Activated naive CD4-positive, alpha-beta T cell treated with anti-CD3 and anti-CD28 coated beads, Interleukin-2, amount 10 ng/mL, durations not matched to agents 7 days and 5 days (primary cell): Measurements from ENCODE around the gene RAB40B.

Source experiments
- CTCF ChIA-PET: fragments of 350-600 bp; sonication (Branson Sonifier 250); formaldehyde crosslinking; loops from one replicate; lab custom pipeline; 2021; ENCODE audit warnings: antibody characterized with exemption; lab: Charles Lee
- DNase-seq: peaks from one replicate; pipeline ENCODE4 v3.0.0-alpha.2; 2020
- H3K27ac Mint-ChIP-seq: one replicate; pipeline ENCODE4 v1.8.0; 2021; ENCODE audit warnings: mild to moderate bottlenecking, moderate library complexity, mixed read lengths
- H3K27me3 Mint-ChIP-seq: one replicate; pipeline ENCODE4 v1.8.0; 2021; ENCODE audit warnings: mild to moderate bottlenecking, mixed read lengths
- H3K36me3 Mint-ChIP-seq: one replicate; pipeline ENCODE4 v1.8.0; 2021; ENCODE audit warnings: mixed read lengths
- H3K4me1 Mint-ChIP-seq: one replicate; pipeline ENCODE4 v1.8.0; 2021; ENCODE audit warnings: mixed read lengths
- H3K4me3 Mint-ChIP-seq: one replicate; pipeline ENCODE4 v1.8.0; 2021; ENCODE audit warnings: mild to moderate bottlenecking, moderate library complexity, mixed read lengths
- H3K9me3 Mint-ChIP-seq: one replicate; pipeline ENCODE4 v1.8.0; 2021; ENCODE audit warnings: mixed read lengths

The RAB40B gene

DNA sequence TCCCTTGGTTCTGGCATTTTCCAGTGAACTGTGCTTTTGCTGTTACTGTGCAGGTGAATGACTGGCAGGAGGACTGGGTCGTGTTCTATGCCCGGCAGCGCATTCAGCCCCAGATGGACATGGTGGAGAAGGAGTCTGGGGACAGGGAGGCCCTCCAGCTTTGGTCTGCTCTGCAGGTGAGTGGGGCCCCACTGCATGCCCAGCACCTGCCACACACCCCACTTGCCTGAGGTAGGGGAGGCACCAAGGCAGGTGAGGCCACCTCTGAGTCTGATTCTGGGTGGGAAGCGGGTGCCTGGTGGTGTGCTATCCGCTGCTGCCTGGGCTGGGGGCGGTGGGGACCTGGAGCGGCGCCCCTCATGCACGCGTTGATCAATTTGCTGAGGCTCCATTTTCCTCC, 27.9 kb upstream of the RAB40B start:
- CTCF ChIA-PET = no interaction called here
- peaks cover 36% of the 10 kb centered on the region for H3K36me3 Mint-ChIP-seq
- H3K27ac Mint-ChIP-seq = no peak overlapping the region

DNA sequence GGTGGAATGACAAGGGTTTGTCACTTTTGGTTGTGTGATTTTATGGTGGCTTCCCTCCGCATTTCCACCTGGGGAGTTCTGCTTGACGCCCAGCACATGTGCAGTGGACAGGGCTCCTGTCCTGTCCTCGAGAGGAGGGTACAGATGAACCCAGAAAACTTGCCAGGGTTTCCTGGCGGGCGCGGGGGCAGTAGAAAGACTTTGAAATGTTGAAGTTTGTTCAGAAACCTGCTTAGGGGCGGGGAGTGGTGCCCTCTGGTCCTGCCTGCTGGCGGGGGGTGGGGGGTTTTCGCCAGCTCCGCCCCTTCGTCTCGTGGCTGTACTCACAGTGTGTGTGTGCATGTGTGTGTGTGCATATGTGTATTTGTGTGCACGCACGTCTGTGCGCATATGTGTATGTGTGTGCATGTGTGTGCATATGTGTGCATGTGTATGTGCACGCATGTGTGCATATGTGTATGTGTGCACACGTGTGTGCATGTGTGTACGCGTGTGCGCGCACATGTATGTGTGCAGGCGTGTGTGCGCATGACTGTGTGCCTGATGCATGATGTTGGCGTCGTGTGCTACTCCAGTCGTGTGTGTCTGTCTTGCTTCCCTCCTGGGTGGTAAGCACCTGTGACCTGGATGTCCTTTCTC, 24.8 kb upstream of the RAB40B start:
- Mint-ChIP-seq H3K36me3 (peaks cover 46% of the 10 kb centered on the region), H3K4me3 (no peak overlapping the region), H3K4me1 (peaks cover 5% of the 10 kb centered on the region), H3K9me3 (no peaks in the 10 kb centered on the region), H3K27ac (no peak overlapping the region), H3K27me3 (no peaks in the 10 kb centered on the region)
- CTCF ChIA-PET = no interaction called here
- no peak for DNase-seq

More for the DNA sequence above, 27.9 kb upstream of the RAB40B start:
- no peak for DNase-seq
- Mint-ChIP-seq H3K4me3 (no peak overlapping the region), H3K4me1 (no peaks in the 10 kb centered on the region), H3K27me3 (no peaks in the 10 kb centered on the region), H3K9me3 (no peaks in the 10 kb centered on the region)

DNA sequence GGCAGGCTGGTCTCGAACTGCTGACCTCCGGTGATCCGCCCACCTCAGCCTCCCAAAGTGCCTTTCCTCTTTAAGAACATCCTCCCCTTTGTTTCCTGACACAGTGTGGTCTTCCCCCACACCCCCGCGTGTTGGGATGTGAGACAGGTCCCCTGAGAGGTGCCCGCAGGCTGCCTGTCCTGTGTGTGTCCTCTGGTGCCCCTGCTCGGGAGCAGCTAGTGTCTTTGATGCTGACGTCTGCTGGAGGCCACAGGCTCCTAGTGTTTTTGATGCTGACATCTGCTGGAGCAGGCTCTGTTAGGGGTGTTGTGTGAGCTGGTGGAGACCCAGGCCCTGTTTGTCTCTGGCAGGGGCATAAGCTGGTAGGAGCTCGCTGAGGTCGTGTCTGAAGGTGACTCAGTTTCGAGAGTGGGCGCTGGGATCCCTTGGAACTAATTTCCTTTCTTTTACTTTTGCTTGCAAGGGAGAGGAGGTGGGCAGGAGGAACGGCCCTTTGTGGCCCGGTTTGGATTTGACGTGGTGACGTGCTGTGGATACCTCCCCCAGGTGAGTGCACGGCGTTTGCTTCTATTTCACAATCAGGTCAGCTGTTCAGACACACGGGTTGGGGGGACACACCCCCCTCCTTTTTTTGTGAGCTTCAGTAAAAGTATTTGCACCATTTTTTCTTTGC, 24.0 kb upstream of the RAB40B start:
- CTCF ChIA-PET = no interaction called here
- peaks cover 11% of the 10 kb centered on the region for H3K4me1 Mint-ChIP-seq
- H3K9me3 Mint-ChIP-seq = no peaks in the 10 kb centered on the region
- H3K27me3 Mint-ChIP-seq = no peaks in the 10 kb centered on the region
- H3K36me3 Mint-ChIP-seq = peaks cover 46% of the 10 kb centered on the region
- no peak overlapping the region for H3K4me3 Mint-ChIP-seq
- no peak overlapping the region for H3K27ac Mint-ChIP-seq
- DNase-seq = no peak

DNA sequence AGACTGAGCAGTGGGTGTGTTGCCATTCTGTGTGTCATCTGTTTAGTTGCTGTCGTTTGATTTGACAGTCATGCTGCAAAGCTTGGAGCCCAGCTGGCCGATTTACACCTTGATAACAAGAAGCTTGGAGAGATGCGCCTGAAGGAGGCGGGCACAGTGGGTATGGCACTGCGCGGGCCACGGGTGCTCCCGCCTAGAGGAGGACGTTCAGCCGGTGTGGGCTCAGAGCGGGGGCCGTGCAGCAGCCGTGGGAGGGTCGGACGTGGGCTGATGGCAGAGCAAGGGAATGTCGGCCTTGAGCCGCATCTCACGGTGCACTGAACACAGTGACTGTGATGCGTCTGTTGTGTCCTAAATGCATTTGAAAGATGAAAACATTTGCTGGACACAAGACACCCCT, 21.7 kb upstream of the RAB40B start:
- peaks cover 38% of the 10 kb centered on the region for H3K36me3 Mint-ChIP-seq
- CTCF ChIA-PET = no interaction called here
- H3K27ac Mint-ChIP-seq = no peak overlapping the region
- no peaks in the 10 kb centered on the region for H3K9me3 Mint-ChIP-seq
- no peaks in the 10 kb centered on the region for H3K27me3 Mint-ChIP-seq
- H3K4me3 Mint-ChIP-seq = no peak overlapping the region
- H3K4me1 Mint-ChIP-seq = peaks cover 25% of the 10 kb centered on the region
- DNase-seq = no peak

DNA sequence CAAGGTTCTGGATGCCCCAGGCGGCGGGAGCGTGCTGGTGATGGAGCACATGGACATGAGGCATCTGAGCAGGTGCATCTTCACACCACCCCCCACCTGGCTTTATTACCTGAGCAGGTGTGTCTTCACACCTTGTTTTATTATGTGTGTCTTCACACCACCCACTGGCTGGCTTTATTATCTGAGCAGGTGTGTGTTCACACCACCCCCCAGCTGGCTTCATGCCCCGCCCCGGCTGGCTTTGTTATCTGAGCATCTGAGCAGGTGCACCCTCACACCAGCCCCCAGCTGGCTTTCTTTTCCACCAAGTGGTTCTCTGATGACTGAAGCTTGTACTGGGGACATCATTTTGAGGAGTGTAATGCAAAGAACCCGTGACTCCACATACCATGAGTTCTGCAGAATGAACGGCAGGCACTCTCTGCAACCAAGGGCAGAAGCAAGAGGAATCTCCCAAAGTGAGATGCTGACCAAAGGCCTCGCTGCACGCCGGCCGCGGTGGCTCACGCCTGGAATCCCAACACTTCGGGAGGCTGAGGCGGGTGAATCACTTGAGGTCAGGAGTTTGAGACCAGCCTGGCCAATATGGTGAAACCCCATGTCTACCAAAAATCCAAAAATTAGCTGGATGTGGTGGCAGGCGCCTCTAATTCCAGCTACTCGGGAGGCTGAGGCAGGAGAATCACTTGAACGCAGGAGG, 20.6 kb upstream of the RAB40B start:
- DNase-seq = no peak
- Mint-ChIP-seq H3K27ac (no peak overlapping the region), H3K27me3 (no peaks in the 10 kb centered on the region), H3K4me1 (peaks cover 25% of the 10 kb centered on the region), H3K9me3 (no peaks in the 10 kb centered on the region), H3K4me3 (no peak overlapping the region), H3K36me3 (peaks cover 38% of the 10 kb centered on the region)
- CTCF ChIA-PET = no interaction called here

DNA sequence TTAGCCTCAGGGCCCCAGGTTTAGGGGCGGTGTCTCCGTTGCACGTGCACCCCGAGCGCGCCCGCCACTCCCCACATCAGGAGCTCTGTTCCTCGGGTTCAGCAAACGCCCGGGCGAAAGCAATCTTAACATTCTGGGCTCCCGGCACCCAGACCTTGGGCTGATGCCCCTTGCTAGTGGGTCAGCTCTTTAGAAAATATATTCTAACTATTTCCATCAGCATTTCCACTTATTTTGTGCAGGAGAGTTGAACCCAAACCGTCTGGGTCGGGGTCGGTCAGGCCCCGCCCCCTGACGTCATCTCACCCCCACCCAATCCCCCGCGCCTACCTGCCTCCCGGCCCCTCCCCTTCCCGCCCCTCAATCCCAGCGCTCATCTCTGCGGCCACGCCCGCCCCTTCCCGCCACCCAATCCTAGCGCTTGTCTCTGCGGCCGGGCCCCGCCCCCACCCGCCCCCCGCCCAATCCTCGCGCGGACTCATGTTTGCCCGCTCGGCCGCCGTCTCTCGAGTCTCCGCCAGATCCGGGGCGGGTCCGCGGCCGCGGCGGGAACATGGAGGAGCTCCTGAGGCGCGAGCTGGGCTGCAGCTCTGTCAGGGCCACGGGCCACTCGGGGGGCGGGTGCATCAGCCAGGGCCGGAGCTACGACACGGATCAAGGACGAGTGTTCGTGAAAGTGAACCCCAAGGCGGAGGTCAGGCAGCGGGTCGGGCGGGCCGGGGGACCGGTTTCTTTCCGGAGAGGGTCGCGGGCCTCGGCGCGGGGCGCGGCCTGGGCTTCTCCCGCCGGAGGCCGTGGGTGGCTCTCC, 17.9 kb upstream of the RAB40B start, which contains the start of gene FN3KRP:
Gene FN3KRP (plus strand): TSS at position 504 of the 808 bp plus-strand sequence. CDS start 50 bp downstream, at position 554.
- Mint-ChIP-seq H3K4me3 (peak within 1 kb of the TSS; percentile 94), H3K27me3 (peaks cover 15% of the 10 kb centered on the region), H3K27ac (peak within 1 kb of the TSS; percentile 88), H3K36me3 (peaks cover 24% of the 10 kb centered on the region), H3K4me1 (peaks cover 27% of the 10 kb centered on the region), H3K9me3 (no peaks in the 10 kb centered on the region)
- peak; percentile 92 for DNase-seq
- CTCF ChIA-PET = interaction anchor here (1.1 kb wide), 1 partner anchor 48 kb away, joined by 3 read pairs; no protein-coding TSS in a partner anchor

DNA sequence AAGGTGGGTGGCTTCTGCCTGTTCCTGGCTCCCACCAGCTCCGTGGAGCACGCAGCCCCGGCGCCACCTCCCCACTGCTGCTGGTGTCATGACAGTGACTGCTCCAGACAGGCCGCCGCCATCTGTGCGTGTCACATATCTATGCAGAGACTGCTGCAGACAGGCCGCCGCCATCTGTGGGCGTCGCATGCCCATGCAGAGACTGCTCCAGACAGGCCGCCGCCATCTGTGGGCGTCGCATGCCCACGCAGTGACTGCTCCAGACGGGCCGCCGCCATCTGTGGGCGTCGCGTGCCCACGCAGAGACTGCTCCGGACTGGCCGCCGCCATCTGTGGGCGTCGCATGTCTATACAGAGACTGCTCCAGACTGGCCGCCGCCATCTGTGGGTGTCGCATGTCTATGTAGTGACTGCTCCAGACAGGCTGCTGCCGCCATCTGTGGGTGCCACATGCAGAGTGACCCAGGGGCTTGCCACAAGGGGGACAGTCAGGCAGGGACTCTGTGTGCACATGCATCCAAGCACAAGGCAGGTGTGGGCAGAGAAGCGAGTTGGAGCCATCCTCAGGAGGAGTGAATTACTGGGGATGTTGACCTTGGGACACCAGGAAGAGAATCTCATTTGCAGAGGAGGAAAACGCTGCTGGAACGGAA, 14.7 kb upstream of the RAB40B start:
- Mint-ChIP-seq H3K4me1 (peaks cover 22% of the 10 kb centered on the region), H3K36me3 (peaks cover 5% of the 10 kb centered on the region), H3K9me3 (no peaks in the 10 kb centered on the region), H3K27me3 (peaks cover 20% of the 10 kb centered on the region), H3K27ac (no peak overlapping the region), H3K4me3 (no peak overlapping the region)
- CTCF ChIA-PET = interaction anchor here (1.0 kb wide), 1 partner anchor 36 kb away, joined by 4 read pairs; no protein-coding TSS in a partner anchor
- DNase-seq = no peak

DNA sequence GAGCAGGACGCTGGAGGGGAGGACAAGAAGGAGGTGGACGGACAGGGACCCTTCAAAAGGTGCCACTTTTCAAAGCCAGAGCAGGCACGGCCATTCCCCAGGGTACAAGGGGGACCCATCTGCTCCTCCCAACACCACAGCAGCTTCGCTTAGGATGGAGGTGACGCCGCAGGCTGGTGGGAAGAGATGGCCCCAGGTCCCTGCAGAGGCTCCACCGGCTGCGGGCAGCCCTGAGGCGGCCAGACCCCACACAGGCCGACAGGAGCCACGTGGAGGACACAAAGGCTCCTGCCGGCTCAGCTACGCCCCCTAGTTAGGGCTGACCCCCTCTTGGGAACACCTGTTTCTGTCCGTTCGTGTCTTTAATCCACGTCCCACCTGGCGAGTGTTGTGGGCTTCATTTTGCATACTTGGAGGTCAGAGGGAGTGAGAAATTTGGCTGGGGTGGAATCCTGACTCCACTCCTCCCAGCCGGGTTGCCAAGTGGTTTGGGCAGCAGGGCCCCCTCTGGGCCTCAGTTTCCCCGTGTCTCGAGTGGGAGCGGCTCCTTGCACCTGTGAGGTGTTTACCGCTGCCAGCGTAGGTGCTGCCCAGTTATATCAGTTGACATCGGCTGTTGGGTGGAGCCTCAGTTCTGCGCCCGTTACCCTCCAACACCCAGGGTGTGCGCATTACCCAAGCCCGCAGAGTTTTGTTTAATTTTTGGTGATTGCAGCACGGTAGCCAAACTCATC, 12.2 kb upstream of the RAB40B start:
- no peak for DNase-seq
- Mint-ChIP-seq H3K27me3 (peaks cover 20% of the 10 kb centered on the region), H3K36me3 (no peaks in the 10 kb centered on the region), H3K4me1 (peaks cover 6% of the 10 kb centered on the region), H3K27ac (no peak overlapping the region), H3K9me3 (no peaks in the 10 kb centered on the region), H3K4me3 (no peak overlapping the region)
- CTCF ChIA-PET = no interaction called here

DNA sequence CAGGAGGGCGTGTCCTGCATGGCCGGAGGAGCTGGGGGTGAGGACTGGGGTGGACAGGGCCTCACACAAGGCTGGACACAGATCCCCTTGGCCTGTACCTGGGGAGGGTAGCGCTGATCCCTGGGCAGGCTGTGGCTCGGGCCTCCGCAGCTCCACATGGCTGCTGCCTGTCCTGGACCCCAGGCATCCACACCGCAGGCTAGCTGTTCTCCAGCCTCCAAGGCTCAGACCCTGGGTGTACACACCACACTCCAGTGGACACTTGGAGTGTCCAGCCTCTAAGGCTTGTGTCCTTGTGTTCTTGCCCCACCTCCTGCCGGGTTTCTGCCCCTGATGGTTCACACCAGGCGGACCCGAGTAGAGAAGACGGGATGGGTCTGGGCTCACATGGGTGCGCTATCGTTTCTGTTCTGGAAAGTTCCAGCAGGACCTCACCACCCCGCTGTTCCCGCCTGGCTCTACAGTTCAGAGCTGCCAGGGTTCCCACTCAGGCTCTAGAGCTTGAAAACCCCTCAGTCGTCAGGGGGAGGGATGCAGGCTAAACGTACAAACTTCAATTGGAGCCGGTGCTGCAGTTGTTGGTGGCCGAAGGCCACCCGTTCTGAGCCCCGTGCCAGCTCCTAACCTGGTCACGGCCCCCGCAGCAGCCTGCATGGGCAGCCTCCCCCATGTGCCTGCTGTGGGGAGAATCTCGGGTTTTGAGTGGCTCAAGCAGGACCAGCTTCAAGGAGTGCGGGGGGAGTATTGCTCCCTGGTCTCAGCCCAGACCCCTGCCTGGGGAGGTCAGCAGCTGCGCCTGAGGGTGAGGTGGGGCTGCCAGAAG, 11.4 kb upstream of the RAB40B start:
- no peaks in the 10 kb centered on the region for H3K36me3 Mint-ChIP-seq
- CTCF ChIA-PET = no interaction called here
- H3K4me1 Mint-ChIP-seq = peaks cover 4% of the 10 kb centered on the region
- H3K9me3 Mint-ChIP-seq = no peaks in the 10 kb centered on the region
- no peak for DNase-seq
- peaks cover 21% of the 10 kb centered on the region for H3K27me3 Mint-ChIP-seq
- H3K27ac Mint-ChIP-seq = no peak overlapping the region
- no peak overlapping the region for H3K4me3 Mint-ChIP-seq

DNA sequence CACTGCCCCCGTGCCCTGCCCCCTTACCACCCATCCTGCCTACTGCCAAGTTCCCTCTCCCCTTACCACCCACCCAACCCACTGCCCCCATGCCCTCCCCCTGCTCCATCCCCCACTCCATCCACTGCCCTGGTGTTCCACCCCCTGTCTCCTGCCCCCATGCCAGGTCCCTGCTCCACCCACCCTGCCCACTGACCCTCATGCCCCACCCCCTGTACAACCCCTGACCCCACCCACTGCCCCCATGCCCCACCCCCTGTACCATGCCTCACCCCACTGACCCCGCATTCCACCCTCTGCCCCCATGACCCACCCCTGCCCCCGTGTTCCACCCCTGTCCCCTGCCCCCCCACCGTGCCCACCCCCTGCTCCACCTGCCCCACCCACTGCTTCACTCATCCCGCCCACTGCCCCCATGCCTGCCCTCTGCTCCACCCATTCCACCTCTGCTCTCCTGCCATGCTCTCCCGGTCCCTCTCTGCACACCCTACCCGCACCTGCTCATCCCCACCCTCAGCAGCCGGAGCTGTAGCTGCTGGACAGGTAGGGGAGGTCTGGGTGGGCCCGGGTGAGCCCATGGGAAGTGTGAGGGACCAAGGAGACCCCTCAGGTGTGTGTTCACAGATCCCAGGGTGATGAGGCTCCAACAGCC, 10.7 kb upstream of the RAB40B start:
- Mint-ChIP-seq H3K27me3 (peaks cover 24% of the 10 kb centered on the region), H3K4me3 (no peak overlapping the region), H3K4me1 (peaks cover 4% of the 10 kb centered on the region), H3K36me3 (no peaks in the 10 kb centered on the region), H3K27ac (no peak overlapping the region), H3K9me3 (no peaks in the 10 kb centered on the region)
- DNase-seq = no peak
- CTCF ChIA-PET = no interaction called here

DNA sequence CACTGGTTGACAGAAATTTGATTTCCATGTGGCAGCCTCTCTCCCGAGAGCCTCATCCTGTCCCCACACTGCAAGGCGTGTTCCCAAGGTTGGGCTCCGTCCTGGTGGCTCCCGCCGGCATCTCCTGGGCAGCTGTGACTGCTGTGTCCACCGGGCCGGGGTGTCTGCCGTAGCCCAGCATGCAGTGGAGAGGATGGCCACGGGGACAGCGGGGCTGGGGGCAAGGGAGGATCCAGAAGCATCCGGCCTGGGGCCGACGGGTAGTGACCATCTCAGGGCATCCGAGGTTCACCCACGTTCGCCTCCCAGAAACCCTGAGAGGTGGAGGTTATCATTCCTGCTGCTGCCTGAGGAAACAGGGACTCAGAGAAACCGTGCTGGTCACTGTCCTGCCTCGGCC, 7.3 kb upstream of the RAB40B start:
- Mint-ChIP-seq H3K36me3 (no peaks in the 10 kb centered on the region), H3K4me1 (peaks cover 2% of the 10 kb centered on the region)
- CTCF ChIA-PET = no interaction called here

DNA sequence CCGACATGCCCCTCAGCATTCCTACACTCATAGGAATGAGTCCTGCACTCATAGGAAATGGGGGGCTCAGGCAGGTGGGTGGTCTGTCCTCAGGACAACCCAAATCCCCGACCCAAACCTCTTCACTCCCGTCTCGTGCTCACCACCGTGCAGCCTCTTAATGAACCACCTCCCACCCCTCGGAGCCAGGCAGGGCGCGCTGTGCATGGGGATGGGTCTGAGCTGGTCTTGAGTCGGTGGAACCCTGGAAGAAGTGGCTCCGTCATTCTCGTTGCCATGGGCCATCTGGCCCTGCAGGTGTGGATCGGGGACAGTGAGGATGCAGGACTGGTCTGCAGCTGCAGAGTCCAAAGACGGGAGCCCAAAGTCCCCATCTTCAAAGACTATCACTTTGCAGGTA, 6.4 kb upstream of the RAB40B start:
- peaks cover 15% of the 10 kb centered on the region for H3K27me3 Mint-ChIP-seq
- H3K9me3 Mint-ChIP-seq = no peaks in the 10 kb centered on the region
- no peak overlapping the region for H3K4me3 Mint-ChIP-seq
- CTCF ChIA-PET = no interaction called here
- peaks cover 2% of the 10 kb centered on the region for H3K4me1 Mint-ChIP-seq
- no peaks in the 10 kb centered on the region for H3K36me3 Mint-ChIP-seq
- H3K27ac Mint-ChIP-seq = no peak overlapping the region
- no peak for DNase-seq

More for the DNA sequence above, 7.3 kb upstream of the RAB40B start:
- H3K9me3 Mint-ChIP-seq = no peaks in the 10 kb centered on the region
- no peak overlapping the region for H3K4me3 Mint-ChIP-seq
- no peak overlapping the region for H3K27ac Mint-ChIP-seq
- no peak for DNase-seq
- peaks cover 13% of the 10 kb centered on the region for H3K27me3 Mint-ChIP-seq
